Endothelial cell of umbilical vein (primary cell): ENCODE results near the gene HSPB8. TPM values are rescaled to one million over a fixed set of nuclear protein-coding genes. Genes with fewer than 3 reads are reported as not detected.
"Not testable (repeated sequence)": the region's sequence is repeated elsewhere in the genome, so short reads cannot be mapped to it uniquely, and the experiment has no call there.

Source experiments
- BruUV-seq: library from RNA; stranded (reverse); fragments of 400-500 nt; replicated peaks from 2 replicates; lab custom pipeline; 2021; lab: Mats Ljungman, UMichigan
- CTCF ChIA-PET: fragments of 300-600, 350-600 bp; sonication (Branson Sonifier 250); formaldehyde crosslinking; loops from one replicate; lab custom pipeline; 2021; ENCODE audit warnings: antibody characterized with exemption, inconsistent platforms; lab: Charles Lee
- POLR2A ChIA-PET: fragments of 300-600, 350-600 bp; sonication (Branson Sonifier 250); formaldehyde crosslinking; loops from one replicate; lab custom pipeline; 2021; ENCODE audit warnings: antibody characterized with exemption, inconsistent platforms; lab: Charles Lee
- DNase-seq: peaks from one replicate; pipeline ENCODE4 v3.0.0-alpha.2; 2011; ENCODE audit warnings: low read depth, low spot score
- FAIRE-seq: peaks from 2 replicates; lab custom pipeline; 2011; peaks lifted over from hg19 to GRCh38; lab: Jason Lieb, UNC
- H2AFZ ChIP-seq: 2 replicates; pipeline ENCODE4 v1.6.0; 2012; ENCODE audit warnings: low read depth, low read length, control low read depth, inconsistent platforms
- H3K27ac ChIP-seq: 2 replicates; pipeline ENCODE4 v1.5.1; 2011; ENCODE audit warnings: low read depth, mild to moderate bottlenecking, control low read depth, low read length, moderate library complexity; ENCODE audit not compliant: insufficient read depth
- H3K27me3 ChIP-seq, 2 experiments: 2 replicates each; pipeline versions ENCODE4 v1.6.0 to v1.6.1; 2011; ENCODE audit warnings: low read length in 2 of 2, mixed read lengths in 1 of 2; ENCODE audit not compliant: control insufficient read depth in 2 of 2, insufficient read depth in 2 of 2
- H3K36me3 ChIP-seq, 2 experiments: 2 replicates in 1 of 2; 3 replicates in 1 of 2; pipeline ENCODE4 v1.5.1; 2011; ENCODE audit warnings: low read length in 2 of 2, mild to moderate bottlenecking in 1 of 2, moderate library complexity in 1 of 2; ENCODE audit not compliant: control insufficient read depth in 2 of 2, insufficient read depth in 2 of 2; ENCODE audit errors: extremely low read depth in 1 of 2
- H3K4me1 ChIP-seq: 3 replicates; pipeline ENCODE4 v1.5.1; 2011; ENCODE audit warnings: mild to moderate bottlenecking, low read length; ENCODE audit not compliant: control insufficient read depth, insufficient read depth; ENCODE audit errors: extremely low read depth
- H3K4me2 ChIP-seq: 2 replicates; pipeline ENCODE4 v1.6.1; 2011; ENCODE audit warnings: low read length, control low read depth, mixed read lengths; ENCODE audit not compliant: insufficient read depth
- H3K4me3 ChIP-seq, 3 experiments: fragments of 200-600 bp in 1 of 3; sonication (generic), shearing (Covaris generic) in 1 of 3; replicated peaks in 1 of 3; 2 replicates each; pipeline ENCODE4 v1.5.1; 2011 to 2016; ENCODE audit warnings: control low read depth in 3 of 3, low read length in 3 of 3, mild to moderate bottlenecking in 2 of 3, inconsistent platforms in 1 of 3, low read depth in 1 of 3, moderate library complexity in 1 of 3; ENCODE audit not compliant: insufficient read depth in 1 of 3
- H3K79me2 ChIP-seq: 2 replicates; pipeline ENCODE4 v1.6.0; 2012; ENCODE audit warnings: low read length, inconsistent platforms; ENCODE audit not compliant: control insufficient read depth, insufficient read depth
- H3K9ac ChIP-seq: replicated peaks from 2 replicates; pipeline ENCODE3; 2011; ENCODE audit warnings: low read length, control low read depth; ENCODE audit not compliant: insufficient read depth; ENCODE audit errors: extremely low read depth
- H3K9me1 ChIP-seq: replicated peaks from 3 replicates; pipeline ENCODE4 v1.6.0; 2011; ENCODE audit warnings: mild to moderate bottlenecking, low read length; ENCODE audit not compliant: control insufficient read depth, insufficient read depth; ENCODE audit errors: extremely low read depth
- H3K9me3 ChIP-seq: replicated peaks from 2 replicates; pipeline ENCODE4 v1.5.1; 2012; ENCODE audit warnings: low read length, inconsistent platforms; ENCODE audit not compliant: control insufficient read depth, insufficient read depth
- H4K20me1 ChIP-seq: replicated peaks from 2 replicates; pipeline ENCODE3; 2011; ENCODE audit warnings: mild to moderate bottlenecking, low read length; ENCODE audit not compliant: control insufficient read depth, insufficient read depth; ENCODE audit errors: extremely low read depth
- CTCF ChIP-seq, 2 donors: IDR thresholded peaks; 1 replicate in 1 of 2; 2 replicates in 1 of 2; pipeline ENCODE4 v1.5.1; 2011; ENCODE audit warnings: low read length in 2 of 2, mild to moderate bottlenecking in 2 of 2, moderate library complexity in 2 of 2, control low read depth in 1 of 2, inconsistent platforms in 1 of 2, low read depth in 1 of 2; ENCODE audit not compliant: insufficient read depth in 1 of 2; ENCODE audit errors: extremely low read depth in 1 of 2
- EZH2 ChIP-seq: IDR thresholded peaks from 2 replicates; pipeline ENCODE4 v1.6.1; 2012; ENCODE audit warnings: borderline replicate concordance, low read depth, mild to moderate bottlenecking, moderate library complexity, low read length, inconsistent platforms; ENCODE audit not compliant: severe bottlenecking
- GATA2 ChIP-seq: IDR thresholded peaks from 2 replicates; pipeline ENCODE4 v1.7.0; 2011; ENCODE audit warnings: low read depth, mild to moderate bottlenecking, moderate library complexity, mixed read lengths, low read length; ENCODE audit not compliant: insufficient read length, insufficient read depth
- MYC ChIP-seq: IDR thresholded peaks from one replicate; pipeline ENCODE4 v1.6.1; 2011; ENCODE audit warnings: mild to moderate bottlenecking, low read depth, low read length
- POLR2AphosphoS5 ChIP-seq: IDR thresholded peaks from 2 replicates; pipeline ENCODE4 v1.6.1; 2012; ENCODE audit warnings: low read depth, mild to moderate bottlenecking, control low read depth, low read length, moderate library complexity; ENCODE audit not compliant: insufficient read depth
- dilution Hi-C: fragments of 300-500 bp; cut with MboI; formaldehyde crosslinking; loops from one replicate; pipeline ENCODE4 v1.15.0; 2019; ENCODE audit warnings: low sequenced_read_pairs; ENCODE audit not compliant: extremely low pct_ligation_motif_present
- intact Hi-C: fragments of 100-400 bp; cut with micrococcal nuclease; formaldehyde crosslinking; loops from one replicate; pipeline ENCODE4 v1.10.0; 2022
- polyA plus RNA-seq, 4 experiments: library from polyadenylated mRNA; depleted of rRNA in 3 of 4; stranded (reverse) in 3 of 4; unstranded in 1 of 4; fragments of >200 nt; gene quantifications; 2 replicates each; pipeline versions ENCODE4 v1.2.1 to v1.2.3, GENCODE V29; 2011 to 2012; ENCODE audit warnings: missing spikeins in 1 of 4
- total RNA-seq: library from RNA; stranded (reverse); gene quantifications from 2 replicates; pipeline ENCODE4 v1.2.3, GENCODE V29; 2021

The HSPB8 gene
- total and polyA plus RNA-seq, 2 donors (not counting 3 experiments of a cell fraction or from before 2014, with no cell fraction given), result 10.8 to 14.7 TPM

GRCh38 chr12:119216084-119216483 is 37.4 kb downstream of the HSPB8 start:
- BruUV-seq, result no TSS peak
- Histone ChIP-seq H3K9me3 (no peaks in the 10 kb centered on the region), H3K4me2 (no peak overlapping the region), H4K20me1 (no peaks in the 10 kb centered on the region), H3K4me1 (no peaks in the 10 kb centered on the region), H3K79me2 (no peaks in the 10 kb centered on the region), H3K27ac (no peak overlapping the region), H3K27me3 (no peaks in the 10 kb centered on the region), H3K9ac (no peak overlapping the region), H3K36me3 (no peaks in the 10 kb centered on the region), H3K4me3 (no peak overlapping the region), H3K9me1 (no peaks in the 10 kb centered on the region), H2AFZ (no peak overlapping the region)
- DNase-seq, result no peak
- intact Hi-C loops, result no loop called here
- ChIA-PET CTCF (no interaction called here), POLR2A (no interaction called here)
- dilution Hi-C loops, result no loop called here
- FAIRE-seq, result no peak
- TF ChIP-seq GATA2, result no peak
- no peak for TF ChIP-seq EZH2
- TF ChIP-seq POLR2AphosphoS5, result no peak
- no peak for TF ChIP-seq CTCF (IDR thresholded peaks at IDR 0.05; ENCODE audit: extremely low read depth in 1 of 2, insufficient read depth in 1 of 2, low read depth in 1 of 2, low read length in 2 of 2)
- no peak for TF ChIP-seq MYC

- H3K4me1 ChIP-seq, DNase-seq, H3K36me3 ChIP-seq, H3K4me2 ChIP-seq, H4K20me1 ChIP-seq, H3K9me1 ChIP-seq, H3K79me2 ChIP-seq, H3K9me3 ChIP-seq, FAIRE-seq, intact Hi-C loops, H3K27me3 ChIP-seq, POLR2A ChIA-PET, H3K4me3 ChIP-seq, BruUV-seq, H2AFZ ChIP-seq, CTCF ChIA-PET, dilution Hi-C loops, H3K9ac ChIP-seq, H3K27ac ChIP-seq: not testable (repeated sequence)
Observed at GRCh38 chr12:119218875-119219274, 40.1 kb downstream of the HSPB8 start.
